Measurements from ENCODE around the gene SLC17A1.

GRCh38 chr6:25872814-25873213, 41.0 kb upstream of the SLC17A1 start:
- TF ChIP-seq CTCF (IDR thresholded peaks at IDR 0.05) (no peak), POLR2A (IDR thresholded peaks at IDR 0.05) (no peak)

Data from uterus (tissue), 2 donors.